Central memory CD8-positive, alpha-beta T cell (primary cell): ENCODE measurements around the gene KCNMA1.

Experiments used
- ATAC-seq: fragments of 150-1000 bp; cut with Tn5 transposase; replicated peaks from 2 replicates; pipeline ENCODE4 v1.10.0; 2022; ENCODE audit warnings: mild to moderate bottlenecking, moderate FRiP score, moderate number of reproducible peaks; ENCODE audit not compliant: poor library complexity, severe bottlenecking; ENCODE audit errors: extremely low read depth
- DNase-seq, 2 donors: peaks; one replicate each; pipeline ENCODE4 v3.0.0; 2021; ENCODE audit warnings: low spot score in 2 of 2
- H3K27ac Mint-ChIP-seq: one replicate; pipeline ENCODE4 v1.8.0; 2022; ENCODE audit warnings: low read depth, mild to moderate bottlenecking, moderate library complexity, mixed read lengths
- H3K27me3 Mint-ChIP-seq: one replicate; pipeline ENCODE4 v1.8.0; 2022; ENCODE audit warnings: mixed read lengths
- H3K36me3 Mint-ChIP-seq: one replicate; pipeline ENCODE4 v1.8.0; 2022; ENCODE audit warnings: mild to moderate bottlenecking, moderate library complexity, mixed read lengths; ENCODE audit not compliant: insufficient read depth
- H3K4me1 Mint-ChIP-seq: one replicate; pipeline ENCODE4 v1.8.0; 2022; ENCODE audit warnings: mixed read lengths
- H3K4me3 Mint-ChIP-seq: one replicate; pipeline ENCODE4 v1.8.0; 2022; ENCODE audit warnings: mild to moderate bottlenecking, moderate library complexity, mixed read lengths
- H3K9me3 Mint-ChIP-seq: one replicate; pipeline ENCODE4 v1.8.0; 2022; ENCODE audit warnings: mixed read lengths

Gene KCNMA1

GRCh38 chr10:76959111-76959510 is 678.5 kb downstream of the KCNMA1 start:
- no peak overlapping the region for H3K4me3 Mint-ChIP-seq
- no peaks in the 10 kb centered on the region for H3K4me1 Mint-ChIP-seq
- peaks cover 5% of the 10 kb centered on the region for H3K9me3 Mint-ChIP-seq
- H3K27ac Mint-ChIP-seq, result no peak overlapping the region
- no peak for DNase-seq
- no peaks in the 10 kb centered on the region for H3K36me3 Mint-ChIP-seq
- no peak for ATAC-seq
- H3K27me3 Mint-ChIP-seq, result no peaks in the 10 kb centered on the region

GRCh38 chr10:76954838-76955237 is 682.8 kb downstream of the KCNMA1 start:
- Mint-ChIP-seq H3K36me3 (no peaks in the 10 kb centered on the region), H3K4me1 (no peaks in the 10 kb centered on the region), H3K27ac (no peak overlapping the region), H3K27me3 (no peaks in the 10 kb centered on the region), H3K4me3 (no peak overlapping the region), H3K9me3 (no peaks in the 10 kb centered on the region)
- DNase-seq, result no peak
- ATAC-seq, result no peak

- Mint-ChIP-seq H3K27ac (no peak overlapping the region), H3K4me3 (no peak overlapping the region), H3K36me3 (no peaks in the 10 kb centered on the region), H3K9me3 (no peaks in the 10 kb centered on the region), H3K27me3 (peaks cover under 1% of the 10 kb centered on the region), H3K4me1 (no peaks in the 10 kb centered on the region)
- no peak for DNase-seq
- ATAC-seq, result no peak
These were observed 687.3 kb downstream of the KCNMA1 start for GRCh38 chr10:76950354-76950753.

- ATAC-seq, result no peak
- no peaks in the 10 kb centered on the region for H3K36me3 Mint-ChIP-seq
- no peak overlapping the region for H3K4me3 Mint-ChIP-seq
- no peak for DNase-seq
- no peaks in the 10 kb centered on the region for H3K9me3 Mint-ChIP-seq
- H3K27me3 Mint-ChIP-seq, result peaks cover 11% of the 10 kb centered on the region
- no peaks in the 10 kb centered on the region for H3K4me1 Mint-ChIP-seq
- H3K27ac Mint-ChIP-seq, result no peak overlapping the region
These were observed 691.3 kb downstream of the KCNMA1 start for GRCh38 chr10:76946270-76946669.

- Mint-ChIP-seq H3K4me3 (no peak overlapping the region), H3K4me1 (no peaks in the 10 kb centered on the region), H3K27ac (no peak overlapping the region)
These were observed 692.4 kb downstream of the KCNMA1 start for GRCh38 chr10:76945166-76945565.

GRCh38 chr10:76944640-76945039 is 693.0 kb downstream of the KCNMA1 start:
- no peak overlapping the region for H3K4me3 Mint-ChIP-seq
- H3K27ac Mint-ChIP-seq, result no peak overlapping the region
- ATAC-seq (no peak), DNase-seq (no peak)
- peaks cover 11% of the 10 kb centered on the region for H3K27me3 Mint-ChIP-seq
- no peaks in the 10 kb centered on the region for H3K9me3 Mint-ChIP-seq
- H3K4me1 Mint-ChIP-seq, result no peaks in the 10 kb centered on the region
- H3K36me3 Mint-ChIP-seq, result peaks cover 2% of the 10 kb centered on the region

More at GRCh38 chr10:76945166-76945565, 692.4 kb downstream of the KCNMA1 start:
- Mint-ChIP-seq H3K27me3 (peaks cover 11% of the 10 kb centered on the region), H3K36me3 (peaks cover 2% of the 10 kb centered on the region), H3K9me3 (no peaks in the 10 kb centered on the region)
- DNase-seq (no peak), ATAC-seq (no peak)

GRCh38 chr10:76942628-76943416 is 694.8 kb downstream of the KCNMA1 start:
- Mint-ChIP-seq H3K4me3 (no peak overlapping the region), H3K27ac (no peak overlapping the region), H3K36me3 (peaks cover 2% of the 10 kb centered on the region), H3K27me3 (peaks cover 11% of the 10 kb centered on the region), H3K4me1 (no peaks in the 10 kb centered on the region), H3K9me3 (no peaks in the 10 kb centered on the region)
- DNase-seq (no peak), ATAC-seq (no peak)

- DNase-seq (no peak), ATAC-seq (no peak)
- no peak overlapping the region for H3K27ac Mint-ChIP-seq
These were observed 697.6 kb downstream of the KCNMA1 start for GRCh38 chr10:76939933-76940468.

GRCh38 chr10:76937181-76937600 is 700.4 kb downstream of the KCNMA1 start:
- H3K27ac Mint-ChIP-seq, result no peak overlapping the region
- H3K36me3 Mint-ChIP-seq, result peaks cover 2% of the 10 kb centered on the region
- ATAC-seq, result no peak

More at GRCh38 chr10:76939933-76940468, 697.6 kb downstream of the KCNMA1 start:
- Mint-ChIP-seq H3K27me3 (peaks cover 7% of the 10 kb centered on the region), H3K36me3 (peaks cover 2% of the 10 kb centered on the region), H3K4me1 (no peaks in the 10 kb centered on the region), H3K4me3 (no peak overlapping the region), H3K9me3 (no peaks in the 10 kb centered on the region)

GRCh38 chr10:76935941-76936613 is 701.5 kb downstream of the KCNMA1 start:
- H3K27ac Mint-ChIP-seq, result no peak overlapping the region
- peaks cover 1% of the 10 kb centered on the region for H3K9me3 Mint-ChIP-seq
- no peaks in the 10 kb centered on the region for H3K27me3 Mint-ChIP-seq
- H3K4me3 Mint-ChIP-seq, result no peak overlapping the region
- no peaks in the 10 kb centered on the region for H3K4me1 Mint-ChIP-seq
- no peak for ATAC-seq
- peaks cover 2% of the 10 kb centered on the region for H3K36me3 Mint-ChIP-seq
- no peak for DNase-seq

More at GRCh38 chr10:76937181-76937600, 700.4 kb downstream of the KCNMA1 start:
- Mint-ChIP-seq H3K9me3 (no peaks in the 10 kb centered on the region), H3K4me1 (no peaks in the 10 kb centered on the region), H3K4me3 (no peak overlapping the region), H3K27me3 (no peaks in the 10 kb centered on the region)
- DNase-seq, result no peak

GRCh38 chr10:76928565-76928964 is 709.0 kb downstream of the KCNMA1 start:
- H3K27ac Mint-ChIP-seq, result no peak overlapping the region
- H3K36me3 Mint-ChIP-seq, result peaks cover 4% of the 10 kb centered on the region
- no peaks in the 10 kb centered on the region for H3K4me1 Mint-ChIP-seq
- ATAC-seq (no peak), DNase-seq (no peak)
- H3K27me3 Mint-ChIP-seq, result no peaks in the 10 kb centered on the region
- H3K9me3 Mint-ChIP-seq, result peaks cover 13% of the 10 kb centered on the region
- no peak overlapping the region for H3K4me3 Mint-ChIP-seq

GRCh38 chr10:76925636-76926405 is 711.8 kb downstream of the KCNMA1 start:
- Mint-ChIP-seq H3K27ac (no peak overlapping the region), H3K9me3 (peaks cover 9% of the 10 kb centered on the region), H3K4me3 (no peak overlapping the region), H3K36me3 (peaks cover 4% of the 10 kb centered on the region), H3K27me3 (no peaks in the 10 kb centered on the region), H3K4me1 (no peaks in the 10 kb centered on the region)
- DNase-seq (no peak), ATAC-seq (no peak)
